HG03460 (cell line): ENCODE data around the gene GZMB.
"Not testable (repeated sequence)": the region's sequence is repeated elsewhere in the genome, so short reads cannot be mapped to it uniquely, and the experiment has no call there.

Experiments used
- ATAC-seq: cut with Tn5 transposase; IDR thresholded peaks from one replicate; pipeline ENCODE4 v1.9.1; 2021; ENCODE audit not compliant: unreplicated experiment

Gene GZMB

DNA sequence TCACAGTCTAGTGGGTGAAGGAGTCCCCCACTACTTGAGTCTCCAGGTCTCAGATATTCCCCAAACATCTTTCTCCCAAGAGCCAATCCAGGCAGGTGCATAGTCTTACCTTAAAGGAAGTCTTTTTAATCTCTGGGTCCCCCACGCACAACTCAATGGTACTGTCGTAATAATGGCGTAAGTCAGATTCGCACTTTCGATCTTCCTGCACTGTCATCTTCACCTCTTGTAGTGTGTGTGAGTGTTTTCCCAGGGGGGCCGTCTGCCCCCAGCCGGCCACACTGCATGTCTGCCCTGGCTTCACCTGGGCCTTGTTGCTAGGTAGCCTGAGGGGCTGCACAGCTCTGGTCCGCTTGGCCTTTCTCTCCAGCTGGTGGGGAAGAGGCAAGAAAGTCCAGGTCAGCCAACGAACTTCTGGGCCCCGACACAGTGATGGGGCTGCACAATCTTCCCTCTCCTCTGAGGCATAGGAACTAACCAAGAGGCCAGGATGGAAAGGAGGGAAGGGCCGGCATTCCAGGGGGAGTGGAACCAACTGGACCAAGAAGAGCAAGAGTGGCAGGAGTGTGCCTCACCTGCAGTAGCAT lies 2.1 kb downstream of the GZMB start:
- no peak for ATAC-seq

DNA sequence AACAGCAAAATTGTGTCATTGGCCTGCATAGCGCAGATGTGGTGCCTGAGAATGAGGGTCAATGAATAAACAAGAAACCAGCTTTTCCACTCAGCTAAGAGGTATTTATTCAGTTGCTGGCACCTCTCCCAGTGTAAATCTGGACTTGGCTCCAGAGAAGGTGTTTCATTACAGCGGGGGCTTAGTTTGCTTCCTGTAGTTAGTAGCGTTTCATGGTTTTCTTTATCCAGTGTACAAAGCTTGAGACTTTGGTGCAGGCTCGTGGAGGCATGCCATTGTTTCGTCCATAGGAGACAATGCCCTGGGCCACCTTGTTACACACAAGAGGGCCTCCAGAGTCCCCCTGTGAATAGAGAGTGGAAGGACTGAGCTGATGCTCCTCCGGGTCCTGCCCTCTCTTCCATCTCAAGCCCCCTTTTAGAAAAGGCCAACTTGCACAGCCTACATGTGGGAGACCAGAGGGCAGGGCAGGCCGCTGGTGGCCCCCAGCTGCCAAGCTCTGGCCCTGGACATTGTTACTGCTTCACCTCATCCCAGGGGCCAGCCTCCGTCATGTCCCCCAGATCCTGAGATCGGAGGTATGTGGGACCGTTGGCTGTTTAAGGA lies 3.0 kb downstream of the GZMB start:
- no peak for ATAC-seq

DNA sequence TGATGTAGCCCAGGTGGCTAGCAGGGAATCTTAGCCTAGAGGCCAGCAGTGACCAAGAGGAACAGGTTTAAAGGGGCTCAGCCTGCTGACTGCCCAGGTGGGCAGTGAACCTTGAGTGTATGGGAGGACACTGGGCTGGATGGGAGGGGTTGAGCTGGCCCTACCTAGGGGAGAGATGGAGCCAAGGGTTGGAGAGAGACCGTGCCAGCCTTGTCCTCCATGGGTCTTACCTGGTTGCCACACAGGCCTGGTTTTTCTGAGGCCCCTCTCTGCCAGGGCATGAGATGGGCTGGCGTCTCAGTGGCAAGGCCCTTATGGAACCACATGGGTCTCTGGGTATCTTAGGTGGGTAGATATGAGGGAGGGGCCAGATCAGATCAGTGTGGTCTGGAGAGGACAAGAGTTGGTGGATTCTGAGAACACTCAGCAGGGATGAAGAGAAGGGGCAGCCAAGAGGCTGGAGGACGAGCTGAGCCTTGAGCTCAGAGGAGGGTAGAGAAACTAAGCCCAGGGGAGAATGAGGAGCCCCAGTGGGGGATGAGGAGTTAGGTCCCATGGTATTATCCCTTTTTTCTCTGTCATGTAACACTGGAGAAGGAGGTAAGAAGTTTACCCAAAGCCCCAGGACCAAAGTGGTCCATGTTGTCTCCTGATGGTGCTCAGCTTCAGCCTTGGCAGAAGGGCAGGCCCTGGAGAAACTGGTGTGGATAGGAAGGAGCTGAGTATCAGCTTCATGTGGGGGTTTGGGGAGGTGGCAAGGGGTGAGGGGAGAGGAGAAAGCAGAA lies 3.7 kb downstream of the GZMB start:
- ATAC-seq, result no peak

DNA sequence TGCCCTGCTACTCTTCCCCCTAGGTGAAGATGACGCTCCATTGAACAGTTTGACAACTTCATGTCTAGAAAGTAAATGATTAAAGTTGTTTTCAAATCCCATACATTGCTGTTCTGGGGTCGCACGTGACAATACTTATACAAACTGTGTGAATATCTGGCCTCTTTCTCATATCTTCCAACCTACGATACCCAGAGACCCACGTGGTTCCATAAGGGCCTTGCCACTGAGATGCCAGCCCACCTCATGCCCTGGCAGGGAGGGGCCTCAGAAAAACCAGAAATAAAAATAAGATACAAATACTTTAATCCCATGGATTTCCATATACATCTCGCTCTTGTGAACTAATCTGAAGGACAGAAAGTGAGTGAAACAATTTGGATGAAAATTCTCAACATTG lies 4.5 kb downstream of the GZMB start:
- no peak for ATAC-seq

DNA sequence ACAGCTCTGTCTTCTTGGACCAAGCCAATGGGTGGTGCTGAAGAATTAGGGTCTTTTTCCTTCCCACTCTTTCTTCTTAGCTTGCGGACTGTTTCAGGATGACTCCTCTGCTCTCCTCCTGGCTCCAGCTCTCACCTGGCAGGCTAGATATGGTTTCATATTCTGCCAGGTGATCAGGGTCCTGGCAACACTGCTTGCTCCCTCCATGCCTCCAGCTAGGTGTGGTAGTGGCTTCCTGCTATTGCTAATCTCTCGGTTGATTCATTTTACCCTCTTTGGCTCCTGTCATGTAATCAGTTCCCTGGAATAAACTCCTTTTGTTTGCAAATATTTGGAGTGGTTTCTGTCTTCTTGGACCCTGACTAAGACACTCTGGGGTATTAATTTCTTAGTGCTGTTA lies 20.2 kb downstream of the GZMB start:
- no peak for ATAC-seq

DNA sequence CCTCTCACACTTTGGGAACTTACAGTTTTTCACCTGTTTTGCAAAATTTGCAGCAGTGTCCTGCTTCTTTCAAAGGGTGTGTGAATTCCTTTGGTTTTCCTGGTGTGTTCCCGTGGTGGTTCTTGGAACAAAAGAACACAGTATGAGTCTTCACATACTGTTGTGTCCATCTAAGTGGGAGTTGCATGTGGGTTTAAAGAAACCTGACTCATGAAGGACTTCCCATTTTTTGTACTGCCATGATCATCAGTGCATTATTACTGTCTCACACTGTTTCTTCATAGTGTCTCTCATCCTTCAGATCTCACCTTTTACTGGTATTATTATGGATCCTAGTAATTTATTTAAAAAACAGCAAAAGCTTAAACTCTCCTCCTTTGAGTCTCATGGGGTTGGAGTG lies 20.7 kb downstream of the GZMB start:
- ATAC-seq, result no peak

DNA sequence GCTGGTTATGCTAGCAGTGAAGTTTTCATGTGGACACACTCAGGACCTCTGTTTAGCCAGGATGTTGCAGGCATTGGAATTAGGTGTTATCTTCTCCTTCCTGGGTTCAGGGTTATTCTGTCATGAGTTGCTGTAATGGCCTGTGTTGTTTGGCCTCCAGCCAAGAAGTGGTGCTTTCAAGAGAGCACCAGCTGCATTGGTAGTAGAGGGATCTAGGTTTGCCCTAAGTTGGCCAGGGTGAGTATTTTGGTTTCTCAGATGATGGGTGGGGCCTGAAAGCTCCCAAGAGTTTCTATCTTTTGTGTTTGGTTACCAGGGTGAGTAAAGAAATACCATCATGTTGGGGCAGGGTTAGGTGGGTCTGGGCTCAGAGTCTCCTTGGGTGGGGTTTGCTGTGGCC lies 21.8 kb downstream of the GZMB start:
- no peak for ATAC-seq

DNA sequence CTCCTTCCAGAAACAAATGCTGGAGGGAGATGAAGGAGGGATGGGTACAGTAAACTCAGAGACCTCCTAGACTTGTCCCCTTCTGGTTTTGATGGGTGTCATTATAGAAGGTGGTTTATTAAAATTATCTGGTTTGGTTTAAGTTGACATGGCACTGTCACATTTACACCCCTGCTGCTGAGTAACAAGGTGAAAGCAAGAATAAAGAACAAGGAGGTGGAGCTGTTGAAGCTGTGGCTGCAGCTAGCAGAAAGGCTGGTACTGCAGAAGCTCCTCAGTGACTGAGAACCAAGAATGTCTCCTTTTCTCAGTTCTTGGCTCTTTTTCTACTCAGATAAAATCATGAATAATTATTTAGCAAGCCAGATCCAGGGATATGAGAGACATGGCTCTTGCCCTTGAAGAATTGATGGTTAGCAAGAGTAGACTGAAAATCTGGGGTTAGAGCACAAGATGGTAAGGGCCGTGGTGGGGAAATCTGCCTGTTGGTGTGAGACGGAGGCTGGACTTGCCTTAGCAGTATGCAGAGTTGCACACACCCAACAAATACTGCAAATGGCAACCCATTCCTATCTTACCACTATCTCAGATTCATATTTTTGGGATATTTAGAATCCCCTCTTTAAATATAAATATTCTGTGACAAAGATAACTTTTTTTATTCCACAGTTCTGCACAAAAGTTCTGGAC lies 24.2 kb downstream of the GZMB start, which contains the start of gene GZMH:
GZMH (minus strand) TSS at position 31 of the 690 bp plus-strand sequence. CDS start 72 bp downstream, outside the sequence.
- ATAC-seq, result no peak

DNA sequence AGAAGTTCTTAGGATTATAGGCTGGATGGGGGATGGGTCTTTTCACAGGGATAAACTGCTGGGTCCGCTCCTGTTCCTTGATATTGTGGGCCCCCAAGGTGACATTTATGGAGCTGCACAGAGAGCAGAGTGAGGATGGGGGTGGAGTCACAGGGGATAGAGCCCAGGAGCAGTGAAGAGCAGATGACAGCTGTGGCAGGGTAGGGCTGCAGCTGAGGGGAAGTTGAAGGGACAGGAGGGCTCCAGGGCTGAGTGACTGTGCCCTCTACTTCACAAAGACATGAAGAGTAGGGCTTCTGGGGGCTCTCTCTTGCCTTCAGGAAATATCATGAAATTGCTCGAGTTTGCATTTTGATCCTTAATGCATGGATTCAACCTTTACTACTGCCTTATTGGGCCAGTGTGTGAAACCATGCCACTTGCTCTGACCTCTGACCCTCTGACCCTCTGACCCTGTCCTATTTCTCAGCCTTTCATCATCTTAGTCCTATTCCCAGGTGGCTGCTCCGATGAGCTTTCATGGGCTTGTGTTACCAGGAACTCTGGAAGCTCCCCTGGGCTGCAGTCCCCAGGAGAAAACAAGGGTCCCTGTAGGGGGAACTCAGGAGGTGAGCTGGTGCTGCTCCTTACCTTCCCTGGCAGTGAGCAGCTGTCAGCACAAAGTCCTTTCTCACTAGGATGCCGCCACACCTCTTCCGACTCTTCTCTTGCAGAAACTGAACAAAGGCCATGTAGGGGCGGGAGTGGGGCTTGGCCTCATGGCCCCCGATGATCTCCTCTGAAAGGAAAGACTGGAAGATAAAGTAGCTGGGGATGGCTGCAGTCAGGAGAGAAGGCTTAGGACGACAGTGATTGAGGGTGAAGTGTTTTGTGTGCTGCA lies 26.1 kb downstream of the GZMB start:
- no peak for ATAC-seq

DNA sequence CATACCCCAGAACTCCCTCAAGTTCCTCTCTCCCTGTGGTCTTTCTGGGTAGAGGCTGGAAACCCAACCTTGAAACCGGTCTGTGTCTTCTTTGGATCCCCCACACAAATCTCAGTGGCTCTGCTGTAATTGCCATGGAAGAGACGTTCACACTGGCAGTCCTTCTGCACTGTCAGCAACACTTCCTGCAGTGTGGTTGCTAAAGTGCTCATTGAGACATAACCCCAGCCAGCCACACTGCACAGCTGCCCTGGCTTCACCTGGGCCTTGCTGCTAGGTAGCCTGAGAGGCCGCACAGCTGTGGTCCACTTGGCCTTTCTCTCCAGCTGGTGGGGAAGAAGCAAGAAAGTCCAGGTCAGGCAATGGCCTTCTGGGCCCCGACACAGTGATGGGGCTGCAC lies 26.9 kb downstream of the GZMB start:
- ATAC-seq, result no peak

DNA sequence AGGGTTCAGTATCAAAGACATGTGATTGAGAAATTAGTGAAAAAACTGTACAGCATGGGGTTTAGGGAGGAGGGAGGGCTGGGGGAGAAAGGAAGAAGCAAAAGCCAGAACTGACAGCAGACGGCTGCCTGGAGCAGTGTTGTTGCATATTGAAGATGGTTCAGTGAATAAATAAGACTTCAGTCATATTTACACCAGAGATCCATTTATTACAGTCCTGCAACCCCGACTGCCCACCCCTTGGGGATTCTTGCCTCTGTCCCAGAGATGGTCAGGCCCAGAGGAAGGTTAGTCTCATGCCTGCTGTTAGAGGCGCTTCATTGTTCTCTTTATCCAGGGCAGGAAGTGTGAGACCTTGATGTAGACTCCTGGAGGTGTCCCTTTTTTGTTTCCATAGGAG lies 27.7 kb downstream of the GZMB start:
- no peak for ATAC-seq

DNA sequence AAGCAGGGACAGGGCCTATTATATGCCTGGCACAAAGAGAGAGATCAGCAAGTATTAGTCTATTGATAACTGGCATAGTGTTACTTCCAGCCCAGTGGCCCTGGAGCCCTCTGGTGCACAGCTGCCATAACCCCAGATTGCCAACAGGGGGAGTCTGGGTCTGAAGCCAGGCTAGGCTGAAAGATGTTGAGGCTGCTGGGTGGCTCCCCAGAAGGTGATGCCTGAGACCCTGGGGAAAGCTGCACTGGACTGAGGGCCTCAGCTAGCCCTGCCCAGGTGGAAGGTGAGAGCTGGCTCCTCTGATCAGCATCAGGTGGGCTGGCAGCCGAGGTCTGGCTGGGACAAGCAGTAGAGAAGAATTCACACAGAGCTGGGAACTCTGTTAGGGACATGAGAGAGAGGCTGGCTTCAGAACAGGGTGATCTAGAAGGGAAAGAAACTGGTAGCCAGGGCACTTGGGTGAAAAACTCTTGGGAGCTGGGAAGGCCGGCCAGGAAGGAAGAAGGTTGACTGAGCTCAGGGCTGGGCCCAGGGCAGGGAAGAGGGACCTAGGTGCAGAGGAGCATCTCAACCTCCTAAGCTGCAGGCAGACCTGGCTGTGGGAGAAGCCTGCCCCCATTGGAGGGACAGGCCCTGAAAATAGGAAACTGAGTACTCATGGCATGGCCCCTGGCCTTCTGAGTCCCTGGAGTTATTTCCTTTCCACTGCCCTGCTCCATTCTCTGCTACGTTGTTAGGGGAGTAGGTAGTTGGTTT lies 28.4 kb downstream of the GZMB start:
- ATAC-seq, result peak; percentile 85

DNA sequence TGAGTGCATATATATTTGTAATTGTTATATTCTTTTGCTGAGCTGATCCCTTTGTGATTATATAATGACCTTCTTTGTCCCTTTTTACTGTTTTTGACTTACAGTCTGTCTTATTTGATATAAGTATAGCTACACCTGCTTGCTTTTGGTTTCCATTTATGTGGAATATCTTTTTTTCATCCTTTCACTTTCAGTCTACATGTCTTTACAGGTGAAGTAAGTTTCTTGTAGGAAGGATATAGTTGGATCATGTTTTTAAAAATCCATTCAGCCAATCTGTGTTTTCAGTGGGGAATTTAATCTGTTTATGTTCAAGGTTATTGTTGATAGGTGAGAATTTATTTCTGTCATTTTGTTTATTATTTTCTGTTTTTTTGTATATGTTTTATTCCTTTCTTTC lies 36.6 kb downstream of the GZMB start:
- no peak for ATAC-seq

DNA sequence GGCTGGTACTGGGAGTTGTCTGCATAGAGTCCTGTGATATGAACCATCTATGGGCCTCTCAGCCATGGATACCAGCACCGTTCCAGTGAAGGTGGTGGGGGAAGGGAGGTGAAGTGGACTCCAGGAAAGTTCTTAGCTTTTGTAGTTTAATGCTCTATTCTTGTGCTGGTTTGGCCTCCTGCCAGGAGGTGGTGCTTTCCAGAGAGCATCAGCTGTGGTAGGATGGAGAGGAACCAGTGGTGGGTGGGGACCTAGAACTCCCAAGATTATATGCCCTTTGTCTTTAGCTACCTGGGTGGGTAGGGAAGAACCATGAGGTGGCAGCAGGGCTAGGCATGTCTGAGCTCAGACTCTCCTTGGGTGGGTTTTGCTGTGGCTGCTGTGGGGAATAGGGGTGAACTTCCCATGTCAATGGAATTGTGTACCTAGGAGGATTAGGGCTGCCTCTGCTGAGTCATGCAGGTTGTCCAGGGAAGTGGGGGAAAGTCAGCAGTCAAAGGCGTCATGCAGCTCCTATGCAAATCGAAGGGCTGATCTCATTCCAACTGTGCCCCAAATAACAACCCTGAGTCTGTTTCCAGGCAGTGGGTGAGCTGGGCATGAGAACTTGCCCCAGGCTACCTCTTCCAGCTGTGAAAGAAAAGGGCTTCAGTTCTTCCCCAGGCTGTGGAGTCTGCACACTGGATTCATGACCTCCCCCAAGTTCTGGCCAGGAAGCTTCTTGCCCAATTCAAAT lies 38.7 kb downstream of the GZMB start:
- ATAC-seq, result no peak

DNA sequence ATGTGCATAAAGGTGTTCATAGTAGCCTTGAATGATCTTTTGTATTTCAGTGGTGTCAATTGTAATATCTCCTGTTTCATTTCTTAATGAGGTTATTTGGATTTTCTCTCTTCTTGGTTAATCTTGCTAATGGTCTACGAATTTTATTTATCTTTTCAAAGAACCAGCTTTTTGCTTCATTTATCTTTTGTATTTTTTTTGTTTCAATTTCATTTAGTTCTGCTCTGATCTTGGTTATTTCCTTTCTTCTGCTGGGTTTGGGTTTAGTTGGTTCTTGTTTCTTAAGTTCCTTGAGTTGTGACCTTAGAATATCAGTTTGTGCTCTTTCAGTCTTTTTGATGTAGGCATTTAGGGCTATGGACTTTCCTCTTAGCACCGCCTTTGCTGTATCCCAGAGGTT lies 43.0 kb downstream of the GZMB start:
- ATAC-seq, result not testable (repeated sequence)

DNA sequence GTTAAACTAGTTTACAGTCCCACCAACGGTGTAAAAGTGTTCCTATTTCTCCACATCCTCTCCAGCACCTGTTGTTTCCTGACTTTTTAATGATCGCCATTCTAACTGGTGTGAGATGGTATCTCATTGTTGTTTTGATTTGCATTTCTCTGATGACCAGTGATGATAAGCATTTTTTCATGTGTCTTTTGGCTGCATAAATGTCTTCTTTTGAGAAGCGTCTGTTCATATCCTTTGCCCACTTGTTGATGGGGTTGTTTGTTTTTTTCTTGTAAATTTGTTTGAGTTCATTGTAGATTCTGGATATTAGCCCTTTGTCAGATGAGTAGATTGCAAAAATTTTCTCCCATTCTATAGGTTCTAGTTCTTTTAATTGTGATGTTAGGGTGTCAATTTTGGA lies 49.6 kb downstream of the GZMB start:
- not testable (repeated sequence) for ATAC-seq
